T-helper 17 cell (primary cell): ENCODE results near the gene LSM14A. TPM values are rescaled to one million over a fixed set of nuclear protein-coding genes. Genes with fewer than 3 reads are reported as not detected.
"Not testable (repeated sequence)": the region's sequence is repeated elsewhere in the genome, so short reads cannot be mapped to it uniquely, and the experiment has no call there.

Experiments
- ATAC-seq: fragments of 150-1000 bp; cut with Tn5 transposase; 2 replicates; pipeline ENCODE4 v1.10.0; 2021; ENCODE audit warnings: mild to moderate bottlenecking, moderate library complexity
- DNase-seq, 3 donors: peaks; one replicate each; pipeline versions ENCODE4 v3.0.0 to v3.0.0-alpha.2; 2020 to 2021
- H3K9me3 ChIP-seq: one replicate; pipeline ENCODE4 v1.7.0; 2013; ENCODE audit warnings: low read length, mild to moderate bottlenecking; ENCODE audit not compliant: control insufficient read depth, poor library complexity, severe bottlenecking
- H3K27ac Mint-ChIP-seq: one replicate; pipeline ENCODE4 v1.8.0; 2022; ENCODE audit warnings: mild to moderate bottlenecking, moderate library complexity, mixed read lengths
- H3K27me3 Mint-ChIP-seq: one replicate; pipeline ENCODE4 v1.8.0; 2022; ENCODE audit warnings: mixed read lengths
- H3K36me3 Mint-ChIP-seq: one replicate; pipeline ENCODE4 v1.8.0; 2022; ENCODE audit warnings: low read depth, mixed read lengths
- H3K4me1 Mint-ChIP-seq: one replicate; pipeline ENCODE4 v1.8.0; 2022; ENCODE audit warnings: mild to moderate bottlenecking, mixed read lengths
- H3K4me3 Mint-ChIP-seq: one replicate; pipeline ENCODE4 v1.8.0; 2022; ENCODE audit warnings: mild to moderate bottlenecking, moderate library complexity, mixed read lengths
- total RNA-seq, 4 donors: library from RNA in 2 of 4; stranded (reverse) in 2 of 4; gene quantifications; one replicate each; pipeline ENCODE4 v1.2.3 and lab custom pipeline; 2022 to 2026

The LSM14A gene
- total RNA-seq, 2 donors from 2014 or later: 150 to 177 TPM

DNA sequence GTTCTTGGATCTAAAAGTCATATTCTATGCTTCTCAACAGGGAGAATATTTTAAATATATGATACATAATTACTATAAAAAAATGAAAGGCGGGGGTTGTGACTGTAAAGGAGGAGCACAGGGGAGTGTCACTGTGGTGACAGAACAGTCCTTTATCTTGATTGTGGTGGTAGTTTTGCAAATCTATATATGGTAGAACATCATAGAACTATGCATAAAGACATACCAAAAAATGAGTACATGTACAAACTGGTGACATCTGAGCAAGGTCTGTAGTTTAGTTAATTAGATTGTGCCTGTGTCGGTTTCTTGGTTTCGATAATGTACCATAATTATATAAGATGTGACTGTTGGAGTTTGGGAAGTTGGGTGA, 43.3 kb downstream of the LSM14A start:
- peak overlapping the region; percentile 14 for H3K27ac Mint-ChIP-seq
- DNase-seq: no peak

DNA sequence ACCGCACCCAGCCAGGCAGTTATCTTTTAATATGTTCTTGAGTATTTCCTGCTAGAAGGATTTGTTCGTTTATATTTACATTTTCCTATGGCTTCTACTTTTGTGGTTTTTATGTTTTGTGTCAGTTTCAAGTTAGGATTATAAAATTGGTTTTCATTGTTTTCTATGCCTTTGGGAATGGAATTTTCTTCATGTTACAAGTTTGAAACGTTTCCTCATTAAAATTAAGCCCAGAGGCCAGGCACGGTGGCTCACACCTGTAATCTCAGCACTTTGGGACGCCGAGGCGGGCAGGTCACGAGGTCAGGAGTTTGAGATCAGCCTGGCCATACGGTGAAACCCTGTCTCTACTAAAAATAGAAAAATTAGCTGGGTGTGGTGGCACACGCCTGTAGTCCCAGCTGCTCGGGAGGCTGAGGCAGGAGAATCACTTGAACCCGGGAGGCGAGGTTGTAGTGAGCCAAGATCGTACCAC, 44.5 kb downstream of the LSM14A start:
- peaks cover 31% of the 10 kb centered on the region for H3K4me1 Mint-ChIP-seq
- not testable (repeated sequence) for H3K27me3 Mint-ChIP-seq, H3K9me3 ChIP-seq, ATAC-seq, H3K36me3 Mint-ChIP-seq, H3K4me3 Mint-ChIP-seq, DNase-seq
- peak overlapping the region; percentile 47 for H3K27ac Mint-ChIP-seq

More for the DNA sequence above, 43.3 kb downstream of the LSM14A start:
- H3K36me3 Mint-ChIP-seq: peaks cover 3% of the 10 kb centered on the region
- no peaks in the 10 kb centered on the region for H3K9me3 ChIP-seq
- ATAC-seq: no peak
- peaks cover 27% of the 10 kb centered on the region for H3K4me1 Mint-ChIP-seq
- H3K4me3 Mint-ChIP-seq: no peak overlapping the region
- no peaks in the 10 kb centered on the region for H3K27me3 Mint-ChIP-seq

DNA sequence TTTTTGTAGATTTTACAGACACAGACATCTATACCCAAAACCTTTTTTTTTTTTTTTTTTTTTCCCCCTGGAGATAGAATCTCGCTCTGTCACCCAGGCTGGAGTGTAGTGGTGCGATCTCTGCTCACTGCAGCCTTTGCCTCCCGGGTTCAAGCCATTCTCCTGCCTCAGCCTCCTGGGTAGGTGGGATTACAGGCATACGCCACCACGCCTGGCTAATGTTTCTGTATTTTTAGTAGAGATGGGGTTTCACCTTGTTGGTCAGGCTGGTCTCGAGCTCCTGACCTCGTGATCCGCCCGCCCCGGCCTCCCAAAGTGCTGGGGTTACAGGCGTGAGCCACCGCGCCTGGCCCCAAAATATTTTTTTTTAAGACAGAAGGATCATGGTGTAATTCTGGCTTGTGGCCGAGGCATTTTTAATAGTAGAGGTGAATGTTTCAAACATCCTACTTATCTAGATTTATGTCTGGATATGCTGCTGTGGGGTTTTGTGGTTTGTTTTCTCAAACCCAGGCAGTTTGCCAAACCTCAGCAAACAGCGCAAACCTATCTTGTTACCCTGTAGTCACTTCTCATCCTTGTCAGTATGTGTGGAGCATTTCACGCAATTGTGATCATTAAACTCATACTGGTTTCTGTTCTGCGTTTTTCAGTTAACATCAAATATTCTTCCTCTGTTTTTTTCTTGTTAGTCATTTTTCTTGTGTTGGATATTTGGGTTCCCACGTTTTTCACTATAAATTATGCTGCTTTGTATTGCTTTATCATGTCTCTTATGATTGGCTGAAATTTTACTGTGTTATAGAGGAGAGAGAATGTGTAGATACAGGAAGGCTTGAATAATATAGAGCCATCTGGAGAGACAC, 45.9 kb downstream of the LSM14A start:
- Mint-ChIP-seq H3K27ac (peak overlapping the region; percentile 92), H3K4me3 (peak overlapping the region; percentile 87), H3K36me3 (peaks cover 6% of the 10 kb centered on the region), H3K27me3 (no peaks in the 10 kb centered on the region), H3K4me1 (peaks cover 37% of the 10 kb centered on the region)
- H3K9me3 ChIP-seq: no peaks in the 10 kb centered on the region
- DNase-seq (peak in 2 of 3 donors; percentile 52 to 54), ATAC-seq (peak; percentile 95)

DNA sequence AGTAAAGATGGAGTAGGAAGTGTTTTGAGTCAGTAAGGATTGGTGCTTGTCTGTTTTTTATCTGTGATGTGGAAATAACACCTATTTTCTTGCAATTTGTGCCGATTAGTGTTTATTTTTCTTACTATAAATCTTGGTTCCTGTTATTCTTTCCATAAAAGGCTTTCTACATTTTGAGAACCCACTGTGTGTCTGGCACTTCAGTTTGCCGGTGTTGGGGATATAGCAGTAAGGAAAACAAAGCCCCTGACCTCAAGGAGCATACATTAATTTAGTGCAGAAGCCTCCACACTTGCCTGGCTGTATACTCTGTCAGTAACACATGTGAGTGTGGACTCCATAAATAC, 46.5 kb downstream of the LSM14A start:
- Mint-ChIP-seq H3K4me3 (peak overlapping the region; percentile 87), H3K27me3 (no peaks in the 10 kb centered on the region), H3K36me3 (peaks cover 10% of the 10 kb centered on the region), H3K27ac (peak overlapping the region; percentile 92), H3K4me1 (peaks cover 40% of the 10 kb centered on the region)
- no peaks in the 10 kb centered on the region for H3K9me3 ChIP-seq
- DNase-seq (no peak), ATAC-seq (no peak)

DNA sequence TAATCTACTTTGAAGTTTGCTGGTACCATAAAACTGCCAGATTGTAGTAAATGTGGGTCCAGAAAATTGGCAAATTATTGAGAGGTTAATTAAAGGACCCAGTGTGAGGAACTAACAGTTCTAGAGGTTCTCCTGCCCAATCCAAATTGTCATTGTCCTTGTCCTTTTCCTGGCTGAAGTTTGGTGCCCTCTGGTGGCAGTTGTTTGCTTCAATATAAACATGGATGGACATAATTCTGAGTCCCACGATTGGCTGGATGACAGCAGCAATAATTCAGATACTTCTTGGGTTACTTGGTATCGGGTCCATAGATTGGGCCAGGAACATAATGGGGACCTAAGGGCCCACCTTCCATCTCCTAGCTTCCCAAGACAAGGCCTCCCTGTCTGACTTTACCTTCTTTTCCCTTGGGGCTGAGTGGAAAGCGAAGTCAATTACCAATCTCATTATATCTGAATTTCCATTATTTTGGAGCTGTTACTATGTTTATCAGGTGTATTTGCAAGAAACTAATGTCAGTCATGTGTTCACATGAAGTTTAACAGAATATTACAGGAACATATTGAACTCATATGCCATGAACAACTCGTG, 48.3 kb downstream of the LSM14A start:
- Mint-ChIP-seq H3K27ac (no peak overlapping the region), H3K4me1 (peaks cover 45% of the 10 kb centered on the region), H3K27me3 (no peaks in the 10 kb centered on the region), H3K4me3 (no peak overlapping the region), H3K36me3 (peaks cover 14% of the 10 kb centered on the region)
- no peaks in the 10 kb centered on the region for H3K9me3 ChIP-seq
- ATAC-seq (no peak), DNase-seq (peak; percentile 28 to 52 (median 28))

DNA sequence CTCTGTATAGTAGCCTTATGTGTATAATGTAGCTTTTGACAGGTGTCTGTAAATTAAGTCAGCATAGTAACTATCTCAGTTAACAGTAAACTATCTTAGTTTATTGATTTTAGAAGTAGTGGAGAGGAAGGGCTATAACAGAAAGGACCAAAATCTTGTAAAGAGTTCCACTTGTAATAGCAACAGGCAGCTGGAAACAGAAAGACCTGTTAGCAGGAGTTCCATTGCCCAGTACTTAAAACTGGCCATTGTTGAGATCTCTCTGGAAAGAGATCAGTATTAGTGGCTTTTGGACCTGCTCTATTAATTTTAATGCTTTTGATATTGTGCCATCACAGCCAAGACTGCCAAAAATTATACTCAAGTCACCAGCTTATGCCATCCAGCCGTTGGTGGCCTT, 50.1 kb downstream of the LSM14A start:
- Mint-ChIP-seq H3K4me1 (peaks cover 51% of the 10 kb centered on the region), H3K27me3 (no peaks in the 10 kb centered on the region), H3K36me3 (peaks cover 19% of the 10 kb centered on the region), H3K27ac (no peak overlapping the region), H3K4me3 (no peak overlapping the region)
- DNase-seq (no peak), ATAC-seq (no peak)
- no peaks in the 10 kb centered on the region for H3K9me3 ChIP-seq

DNA sequence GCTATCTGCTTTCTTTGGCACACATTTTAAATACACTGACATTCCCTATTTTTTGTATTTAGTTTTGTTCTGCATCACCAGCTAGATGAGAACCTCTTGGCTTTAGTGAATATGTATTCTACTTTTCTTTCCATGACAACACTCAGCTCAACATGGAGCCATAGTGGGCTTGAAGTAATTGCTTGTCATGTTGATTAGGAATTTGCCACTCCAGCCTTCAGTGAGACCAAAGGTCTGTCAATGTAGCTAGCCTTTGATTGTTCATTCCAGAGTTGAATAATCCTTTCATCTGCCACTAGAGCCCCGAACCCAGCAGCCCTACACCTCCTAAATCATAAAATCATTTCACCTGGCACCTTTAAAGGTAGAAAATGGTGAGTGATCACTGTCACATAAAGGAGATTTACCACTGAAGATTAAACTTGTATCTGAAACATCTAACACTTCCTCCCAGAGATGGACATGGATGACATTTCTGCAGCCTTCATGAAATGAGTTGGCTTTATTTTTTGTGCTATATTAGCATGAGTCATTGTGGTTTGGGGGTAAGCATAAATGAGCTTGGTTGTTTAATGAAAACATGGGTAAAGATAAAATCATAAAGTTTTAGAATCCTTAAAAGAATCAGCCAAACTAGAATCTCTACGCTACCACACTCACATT, 52.8 kb downstream of the LSM14A start:
- Mint-ChIP-seq H3K36me3 (peaks cover 21% of the 10 kb centered on the region), H3K4me1 (peaks cover 36% of the 10 kb centered on the region), H3K27ac (peak overlapping the region; percentile 87), H3K27me3 (no peaks in the 10 kb centered on the region), H3K4me3 (peak overlapping the region; percentile 28)
- H3K9me3 ChIP-seq: no peaks in the 10 kb centered on the region
- no peak for DNase-seq
- ATAC-seq: peak; percentile 39

DNA sequence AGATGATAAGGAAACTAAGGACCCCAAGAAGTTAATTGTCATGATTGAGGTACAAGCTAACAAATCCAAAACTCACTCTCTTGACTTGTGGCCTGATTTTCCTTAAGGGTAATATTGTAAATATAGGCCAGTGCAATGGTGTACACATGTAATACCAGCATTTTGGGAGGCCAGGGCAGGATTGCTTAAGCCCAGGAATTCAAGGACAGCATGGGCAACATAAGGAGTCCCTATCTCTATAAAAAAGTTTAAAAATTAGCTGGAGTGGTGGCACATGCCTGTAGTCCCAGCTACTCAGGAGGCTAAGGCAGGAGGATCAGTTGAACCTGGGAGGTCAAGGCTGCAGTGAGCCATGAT, 53.3 kb downstream of the LSM14A start:
- Mint-ChIP-seq H3K4me1 (peaks cover 34% of the 10 kb centered on the region), H3K27ac (peak overlapping the region; percentile 87), H3K27me3 (no peaks in the 10 kb centered on the region), H3K4me3 (no peak overlapping the region), H3K36me3 (peaks cover 21% of the 10 kb centered on the region)
- DNase-seq (no peak), ATAC-seq (no peak)
- H3K9me3 ChIP-seq: no peaks in the 10 kb centered on the region

DNA sequence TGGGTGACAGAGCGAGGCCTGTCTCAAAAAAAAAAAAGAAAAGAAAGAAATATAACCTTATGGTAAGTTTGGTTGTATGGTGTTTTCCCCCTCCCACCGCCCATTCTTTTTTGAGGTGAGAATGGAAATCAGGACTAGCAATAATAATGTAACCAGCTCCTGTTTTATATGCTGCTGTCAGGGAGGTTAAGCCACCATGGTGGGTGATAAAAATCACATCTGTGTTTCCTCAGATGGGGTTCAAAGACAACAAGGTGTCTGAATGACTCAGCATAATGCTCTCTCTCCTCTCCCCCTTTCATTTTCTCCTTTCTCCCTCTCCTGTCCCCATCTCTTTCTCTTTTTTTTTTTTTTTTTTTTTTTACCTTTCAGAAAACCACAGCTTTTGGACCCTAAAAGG, 53.7 kb downstream of the LSM14A start:
- peak; percentile 40 for ATAC-seq
- Mint-ChIP-seq H3K27ac (peak overlapping the region; percentile 87), H3K4me3 (peak overlapping the region; percentile 45), H3K36me3 (peaks cover 21% of the 10 kb centered on the region), H3K4me1 (peaks cover 32% of the 10 kb centered on the region), H3K27me3 (no peaks in the 10 kb centered on the region)
- no peak for DNase-seq
- H3K9me3 ChIP-seq: no peaks in the 10 kb centered on the region

DNA sequence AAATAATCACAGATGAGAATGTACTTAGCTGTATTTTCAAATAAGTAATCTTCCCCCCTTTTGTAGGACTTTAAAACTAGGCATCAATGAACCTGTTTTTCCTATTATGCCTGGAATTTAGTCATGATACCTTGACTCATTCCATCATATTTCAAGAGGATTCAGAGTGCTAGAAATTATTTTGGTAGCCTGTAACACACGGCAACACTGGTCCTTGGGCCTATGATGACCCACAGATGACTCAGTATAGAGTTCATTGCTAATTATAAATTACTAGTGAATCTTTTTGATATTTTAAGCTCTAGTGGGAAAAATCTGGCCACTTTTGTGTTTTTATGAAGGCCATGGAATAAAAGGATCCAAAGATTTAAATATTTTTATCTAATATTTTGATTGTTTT, 56.0 kb downstream of the LSM14A start:
- peaks cover 16% of the 10 kb centered on the region for H3K36me3 Mint-ChIP-seq
- no peaks in the 10 kb centered on the region for H3K9me3 ChIP-seq
- no peak overlapping the region for H3K4me3 Mint-ChIP-seq
- H3K27me3 Mint-ChIP-seq: no peaks in the 10 kb centered on the region
- DNase-seq (no peak), ATAC-seq (no peak)
- H3K4me1 Mint-ChIP-seq: peaks cover 34% of the 10 kb centered on the region
- no peak overlapping the region for H3K27ac Mint-ChIP-seq

DNA sequence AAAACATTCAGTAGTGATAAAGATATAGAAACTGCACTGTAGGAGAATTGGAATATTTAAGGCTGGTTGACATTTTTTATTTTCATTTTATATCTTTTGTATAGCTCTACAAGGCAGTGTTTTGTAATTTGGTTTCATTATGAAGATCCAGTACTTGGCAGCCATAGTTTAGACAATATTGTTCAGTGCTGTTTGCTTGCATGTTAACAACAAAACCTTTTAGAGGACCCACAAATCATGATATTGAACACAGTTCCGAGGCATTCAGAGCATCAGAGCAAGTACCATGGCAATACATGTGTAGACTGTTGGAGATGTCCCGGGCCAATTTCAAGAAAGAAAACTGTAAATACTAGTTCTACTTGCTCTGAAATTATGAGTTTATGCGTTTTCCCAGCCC, 56.5 kb downstream of the LSM14A start:
- no peaks in the 10 kb centered on the region for H3K27me3 Mint-ChIP-seq
- no peak overlapping the region for H3K4me3 Mint-ChIP-seq
- peaks cover 14% of the 10 kb centered on the region for H3K36me3 Mint-ChIP-seq
- DNase-seq (no peak), ATAC-seq (no peak)
- H3K9me3 ChIP-seq: no peaks in the 10 kb centered on the region
- peaks cover 32% of the 10 kb centered on the region for H3K4me1 Mint-ChIP-seq
- H3K27ac Mint-ChIP-seq: no peak overlapping the region

DNA sequence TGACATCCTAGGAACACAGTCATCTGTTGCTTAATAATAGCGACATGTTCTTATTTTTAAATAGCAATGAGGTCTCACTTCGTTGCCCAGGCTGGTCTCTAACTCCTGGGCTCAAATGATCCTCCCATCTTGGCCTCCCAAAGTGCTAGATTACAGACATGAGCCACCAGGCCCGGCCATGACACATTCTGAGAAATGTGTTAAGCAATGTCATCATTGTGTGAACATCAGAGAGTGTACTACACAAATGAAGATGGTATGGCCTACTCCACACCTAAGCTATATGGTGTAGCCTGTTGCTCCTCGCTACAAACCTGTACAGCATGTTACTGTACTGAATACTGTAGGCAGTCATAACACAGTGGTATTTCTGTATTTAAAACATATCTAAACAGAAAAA, 57.4 kb downstream of the LSM14A start:
- no peaks in the 10 kb centered on the region for H3K9me3 ChIP-seq
- Mint-ChIP-seq H3K36me3 (peaks cover 11% of the 10 kb centered on the region), H3K27ac (peak overlapping the region; percentile 62), H3K4me1 (peaks cover 29% of the 10 kb centered on the region), H3K27me3 (no peaks in the 10 kb centered on the region), H3K4me3 (no peak overlapping the region)
- DNase-seq (no peak), ATAC-seq (no peak)

DNA sequence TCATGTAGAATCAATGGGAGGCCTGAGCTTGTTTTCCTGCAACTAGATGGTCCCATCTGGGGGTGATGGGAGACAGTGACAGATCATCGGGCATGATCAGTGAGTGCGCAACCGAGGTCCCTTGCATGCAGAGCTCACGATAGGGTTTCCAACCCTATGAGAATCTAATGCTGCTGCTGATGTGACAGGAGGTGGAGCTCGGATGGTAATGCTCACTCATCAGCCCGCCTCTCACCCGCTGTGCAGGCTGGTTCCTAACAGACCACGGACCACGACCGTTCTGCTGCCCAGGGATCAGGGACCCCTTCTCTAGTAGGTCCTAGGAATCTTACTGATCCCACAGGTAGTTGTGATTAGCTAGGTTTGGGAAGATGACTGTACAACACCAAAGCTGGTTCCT, 58.5 kb downstream of the LSM14A start:
- no peaks in the 10 kb centered on the region for H3K9me3 ChIP-seq
- Mint-ChIP-seq H3K4me3 (no peak overlapping the region), H3K4me1 (peaks cover 20% of the 10 kb centered on the region), H3K27ac (peak overlapping the region; percentile 62), H3K27me3 (no peaks in the 10 kb centered on the region), H3K36me3 (peaks cover 9% of the 10 kb centered on the region)
- no peak for DNase-seq
- no peak for ATAC-seq
